HepG2 (cell line): ENCODE measurements around the gene BLOC1S4. TPM values are rescaled to one million over a fixed set of nuclear protein-coding genes. Genes with fewer than 3 reads are reported as not detected.
A peak's percentile ranks its signal among the peaks of the same experiment; 100 is the strongest.

Experiments
- ATF5 ChIP-seq: sonication (generic); formaldehyde crosslinking; IDR thresholded peaks from 2 replicates; pipeline ENCODE4 v1.4.0; 2020; ENCODE audit warnings: mild to moderate bottlenecking, low read depth, missing genetic modification reagents
- HCFC1 ChIP-seq: fragments of 150-350 bp; IDR thresholded peaks from 2 replicates; pipeline ENCODE4 v1.6.1; 2014; ENCODE audit warnings: low read depth, low read length
- HMG20B ChIP-seq: conservative IDR thresholded peaks from 2 replicates; pipeline ENCODE4 v1.6.1; 2016; ENCODE audit warnings: missing genetic modification reagents, missing compliant biosample characterization
- HNRNPLL ChIP-seq: fragments of 200-400 bp; formaldehyde crosslinking; IDR thresholded peaks from 2 replicates; pipeline ENCODE4 v1.6.1; 2017; ENCODE audit warnings: mild to moderate bottlenecking, low read depth, low read length; ENCODE audit not compliant: poor library complexity, severe bottlenecking
- KAT8 ChIP-seq: IDR thresholded peaks from 2 replicates; pipeline ENCODE4 v1.6.1; 2016; ENCODE audit warnings: missing genetic modification reagents, missing compliant biosample characterization
- KDM3A ChIP-seq: IDR thresholded peaks from 2 replicates; pipeline ENCODE4 v1.6.1; 2018; ENCODE audit warnings: low read depth, missing compliant biosample characterization
- MXD1 ChIP-seq: sonication (generic); formaldehyde crosslinking; IDR thresholded peaks from 2 replicates; pipeline ENCODE4 v1.4.0; 2020; ENCODE audit warnings: mild to moderate bottlenecking, missing genetic modification reagents
- POGK ChIP-seq: sonication (generic); formaldehyde crosslinking; conservative IDR thresholded peaks from 2 replicates; pipeline ENCODE4 v1.8.0; 2022; ENCODE audit warnings: mild to moderate bottlenecking, moderate library complexity, missing genetic modification reagents
- RBFOX2 ChIP-seq: fragments of 200-400 bp; formaldehyde crosslinking; IDR thresholded peaks from 2 replicates; pipeline ENCODE4 v1.6.1; 2017; ENCODE audit warnings: low read depth, mild to moderate bottlenecking, low read length
- SOX13 ChIP-seq, 3 experiments: fragments of 450-650 bp in 1 of 3; sonication (generic) in 1 of 3; formaldehyde crosslinking in 1 of 3; IDR thresholded peaks in 2 of 3; conservative IDR thresholded peaks in 1 of 3; 2 replicates each; pipeline versions ENCODE4 v1.5.0 to v1.6.1; 2016 to 2020; ENCODE audit warnings: antibody characterized with exemption in 1 of 3, mild to moderate bottlenecking in 1 of 3, missing compliant biosample characterization in 1 of 3, missing genetic modification reagents in 1 of 3, moderate library complexity in 1 of 3
- SRSF9 ChIP-seq: fragments of 200-400 bp; formaldehyde crosslinking; IDR thresholded peaks from 2 replicates; pipeline ENCODE4 v1.6.1; 2018; ENCODE audit warnings: borderline replicate concordance, mild to moderate bottlenecking, low read depth, low read length; ENCODE audit not compliant: insufficient read depth, poor library complexity, severe bottlenecking
- ZFP90 ChIP-seq: sonication (generic); formaldehyde crosslinking; IDR thresholded peaks from 2 replicates; pipeline ENCODE4 v1.8.0; 2022; ENCODE audit warnings: missing genetic modification reagents, mild to moderate bottlenecking, inconsistent platforms, borderline replicate concordance
- ZNF251 ChIP-seq: sonication (generic); formaldehyde crosslinking; IDR thresholded peaks from 2 replicates; pipeline ENCODE4 v1.9.0; 2021; ENCODE audit warnings: mild to moderate bottlenecking, missing genetic modification reagents
- ZNF318 ChIP-seq: sonication (generic); formaldehyde crosslinking; IDR thresholded peaks from 2 replicates; pipeline ENCODE4 v1.4.0; 2020; ENCODE audit warnings: mild to moderate bottlenecking, missing genetic modification reagents
- ZNF670 ChIP-seq: sonication (generic); formaldehyde crosslinking; IDR thresholded peaks from 2 replicates; pipeline ENCODE4 v1.8.0; 2022; ENCODE audit warnings: mild to moderate bottlenecking, missing genetic modification reagents, borderline replicate concordance
- ZNF7 ChIP-seq: IDR thresholded peaks from 2 replicates; pipeline ENCODE4 v1.6.1; 2016; ENCODE audit warnings: missing biosample characterization, missing genetic modification reagents
- ZNF878 ChIP-seq: sonication (generic); formaldehyde crosslinking; IDR thresholded peaks from 2 replicates; pipeline ENCODE4 v1.8.1; 2023; ENCODE audit warnings: mild to moderate bottlenecking, missing genetic modification reagents, moderate library complexity
- polyA plus RNA-seq, 8 experiments: library from polyadenylated mRNA; depleted of rRNA in 3 of 8; stranded (reverse) in 7 of 8; unstranded in 1 of 8; fragments of >200 nt; fragmentation: Illumina TruSeq in 4 of 8; extraction: Trizol in 4 of 8; gene quantifications; 2 replicates each; pipeline versions ENCODE4 v1.2.1 to v1.2.3, GENCODE V29; 2011 to 2016; ENCODE audit warnings: low read depth in 4 of 8, missing spikeins in 1 of 8, mixed read lengths in 1 of 8; ENCODE audit not compliant: insufficient read depth in 1 of 8
- total RNA-seq, 5 experiments: library from RNA; depleted of rRNA; stranded (reverse); fragments of >200 nt; fragmentation: Illumina TruSeq; extraction: Trizol; gene quantifications; 2 replicates each; pipeline ENCODE4 v1.2.3, GENCODE V29; 2016; ENCODE audit warnings: low read depth in 1 of 5

The BLOC1S4 gene
- total and polyA plus RNA-seq, 2 of the 13 experiments (the other 11 are each of a cell fraction or from before 2014, with no cell fraction given) = 15.5 to 20.9 TPM

- TF ChIP-seq ZNF318 (no peak), ZNF670 (peak; percentile 10; the same call in 1 of the 2 replicates), ZNF878 (CRISPR knock-in tag) (no peak), ZNF251 (CRISPR knock-in tag) (no peak), MXD1 (CRISPR knock-in tag) (no peak; the same call in 1 of the 2 replicates), KAT8 (CRISPR knock-in tag) (peak; percentile 33; the same call in 1 of the 2 replicates), ZNF7 (CRISPR knock-in tag) (no peak), SOX13 (IDR thresholded peaks at IDR 0.05) (no peak), SOX13 (CRISPR knock-in tag; conservative IDR thresholded peaks at IDR 0.05 in 1 of 2, IDR thresholded peaks at IDR 0.05 in 1 of 2) (no peak), ZFP90 (CRISPR knock-in tag) (0 out of 2 replicates have a peak, but pooled peaks have one; percentile 42), RBFOX2 (no peak; the same call in 1 of the 2 replicates), ATF5 (CRISPR knock-in tag) (no peak), HCFC1 (no peak), SRSF9 (no peak), HNRNPLL (no peak), POGK (CRISPR knock-in tag) (no peak), KDM3A (CRISPR knock-in tag) (0 out of 2 replicates have a peak, but pooled peaks have one; percentile 6), HMG20B (CRISPR knock-in tag) (no peak; the same call in 1 of the 2 replicates)
These were observed 27.0 kb upstream of the BLOC1S4 start (continued) for GRCh38 chr4:6688879-6689505.
